ENCODE measurements around the gene RPSA. TPM values are rescaled to one million over a fixed set of nuclear protein-coding genes. Genes with fewer than 3 reads are reported as not detected.

The RPSA gene
- total RNA-seq, 1 donor from 2014 or later, result 3,451 TPM

DNA sequence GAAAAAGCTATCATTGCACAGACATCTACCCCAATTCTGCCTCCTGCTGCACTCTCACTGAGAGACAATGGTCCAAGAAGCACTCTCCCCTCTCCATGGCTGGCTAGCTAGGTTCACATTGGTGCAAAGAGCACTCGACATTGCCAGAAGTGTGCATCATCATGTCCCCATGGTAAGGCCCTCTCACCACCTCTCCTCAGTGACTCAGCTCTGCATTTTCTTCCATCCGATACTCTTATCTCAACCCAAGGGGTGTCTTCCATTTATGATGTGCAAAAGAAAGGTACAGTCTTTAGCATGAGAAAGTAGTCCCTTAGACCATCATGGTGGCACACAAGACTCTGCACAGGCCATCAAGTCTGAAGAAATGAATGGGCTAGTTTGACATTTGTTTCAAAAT, 14.0 kb downstream of the RPSA start:
- no peak overlapping the region for H3K4me3 ChIP-seq (ENCODE audit: low read depth, low read length)
- H3K27me3 ChIP-seq (ENCODE audit: control insufficient read depth, insufficient read depth, low read length), result no peaks in the 10 kb centered on the region
- H3K36me3 ChIP-seq (ENCODE audit: control insufficient read depth, insufficient read depth, low read length), result no peaks in the 10 kb centered on the region
- TF ChIP-seq CTCF (IDR thresholded peaks at IDR 0.05; ENCODE audit: insufficient read depth, low read length, severe bottlenecking), result no peak
- no peak for FAIRE-seq
- no peak for DNase-seq (ENCODE audit: low read depth)

DNA sequence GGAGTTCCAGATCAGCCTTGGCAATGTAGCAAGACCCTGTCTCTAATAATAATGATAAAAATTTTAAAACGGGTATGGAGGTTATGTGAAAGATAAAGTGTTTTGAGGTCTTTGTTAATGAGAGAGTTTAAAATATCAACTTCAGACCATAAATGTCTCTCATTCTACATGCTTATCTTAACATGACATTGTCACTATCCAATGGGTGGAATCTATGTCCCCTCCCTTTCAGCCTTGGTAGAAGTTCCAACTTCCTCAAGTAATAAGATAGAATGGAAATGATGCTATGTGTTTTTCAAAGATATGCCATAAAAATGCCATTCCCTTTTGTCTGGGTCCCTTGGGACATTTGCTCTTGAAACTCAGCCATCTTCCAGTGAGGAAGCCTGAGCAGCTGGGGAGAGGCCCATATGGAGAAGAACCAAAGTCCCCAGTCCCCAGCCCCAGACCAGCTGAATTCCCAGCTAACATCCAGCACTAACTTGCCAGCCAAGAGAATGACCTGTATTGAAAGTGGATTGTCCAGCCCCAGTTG, 17.0 kb downstream of the RPSA start:
- no peaks in the 10 kb centered on the region for H3K36me3 ChIP-seq (ENCODE audit: control insufficient read depth, insufficient read depth, low read length)
- no peak for TF ChIP-seq CTCF (IDR thresholded peaks at IDR 0.05; ENCODE audit: insufficient read depth, low read length, severe bottlenecking)
- no peak overlapping the region for H3K4me3 ChIP-seq (ENCODE audit: low read depth, low read length)
- FAIRE-seq (no peak), DNase-seq (ENCODE audit: low read depth) (no peak)
- H3K27me3 ChIP-seq (ENCODE audit: control insufficient read depth, insufficient read depth, low read length), result no peaks in the 10 kb centered on the region

DNA sequence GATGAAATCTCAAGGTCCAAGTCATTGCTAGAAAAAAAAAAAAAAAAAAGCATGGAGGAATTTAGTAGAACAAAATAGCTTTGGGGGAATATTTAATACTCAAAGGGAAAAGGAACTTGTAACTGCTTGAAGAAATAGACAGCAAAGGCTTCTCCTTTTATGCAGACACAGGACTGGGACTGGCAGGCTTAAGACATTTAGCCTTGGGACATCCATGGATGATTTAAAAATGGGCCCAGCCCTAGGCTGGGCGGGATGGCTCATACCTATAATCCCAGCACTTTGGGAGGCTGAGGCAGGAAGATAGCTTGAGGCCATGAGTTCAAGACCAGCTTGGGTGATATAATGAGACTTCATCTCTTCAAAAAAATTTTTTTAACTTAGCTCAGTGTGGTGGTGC, 19.8 kb downstream of the RPSA start:
- no peak for FAIRE-seq
- TF ChIP-seq CTCF (IDR thresholded peaks at IDR 0.05; ENCODE audit: insufficient read depth, low read length, severe bottlenecking), result no peak
- no peak overlapping the region for H3K4me3 ChIP-seq (ENCODE audit: low read depth, low read length)
- no peaks in the 10 kb centered on the region for H3K36me3 ChIP-seq (ENCODE audit: control insufficient read depth, insufficient read depth, low read length)
- no peak for DNase-seq (ENCODE audit: low read depth)
- H3K27me3 ChIP-seq (ENCODE audit: control insufficient read depth, insufficient read depth, low read length), result no peaks in the 10 kb centered on the region

GRCh38 chr3:39427506-39427905, 21.0 kb downstream of the RPSA start:
- no peaks in the 10 kb centered on the region for H3K27me3 ChIP-seq (ENCODE audit: control insufficient read depth, insufficient read depth, low read length)
- TF ChIP-seq CTCF (IDR thresholded peaks at IDR 0.05; ENCODE audit: insufficient read depth, low read length, severe bottlenecking), result no peak
- no peaks in the 10 kb centered on the region for H3K36me3 ChIP-seq (ENCODE audit: control insufficient read depth, insufficient read depth, low read length)
- no peak for DNase-seq (ENCODE audit: low read depth)
- H3K4me3 ChIP-seq (ENCODE audit: low read depth, low read length), result no peak overlapping the region
- FAIRE-seq, result peak; percentile 40

DNA sequence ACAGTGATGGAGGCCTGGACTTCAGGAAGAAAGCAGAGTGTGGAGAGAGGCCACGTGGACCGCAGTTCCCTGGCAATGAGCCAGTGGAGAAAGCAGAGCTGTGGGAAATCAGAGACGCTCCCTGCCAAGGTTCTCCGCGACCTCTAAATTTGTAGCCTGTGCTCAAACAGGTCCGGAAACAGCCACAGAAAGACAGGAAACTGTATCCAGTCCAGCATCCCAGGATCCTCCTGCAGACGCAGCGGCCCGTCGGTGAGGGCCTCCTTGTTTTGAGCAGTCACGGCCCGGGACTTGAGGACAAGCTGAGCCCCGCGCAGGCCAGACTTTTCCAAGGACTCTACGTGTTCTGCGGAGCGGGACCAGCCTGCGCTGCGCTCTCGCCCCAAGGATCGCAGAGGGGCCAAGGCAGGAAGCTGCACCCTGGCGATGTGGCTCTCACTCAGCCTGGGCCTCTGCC, 22.3 kb downstream of the RPSA start:
- DNase-seq (ENCODE audit: low read depth) (no peak), FAIRE-seq (no peak)
- no peaks in the 10 kb centered on the region for H3K36me3 ChIP-seq (ENCODE audit: control insufficient read depth, insufficient read depth, low read length)
- H3K27me3 ChIP-seq (ENCODE audit: control insufficient read depth, insufficient read depth, low read length), result no peaks in the 10 kb centered on the region
- H3K4me3 ChIP-seq (ENCODE audit: low read depth, low read length), result no peak overlapping the region
- TF ChIP-seq CTCF (IDR thresholded peaks at IDR 0.05; ENCODE audit: insufficient read depth, low read length, severe bottlenecking), result no peak

- H3K4me3 ChIP-seq (ENCODE audit: low read depth, low read length), result no peak overlapping the region
- no peaks in the 10 kb centered on the region for H3K27me3 ChIP-seq (ENCODE audit: control insufficient read depth, insufficient read depth, low read length)
- no peaks in the 10 kb centered on the region for H3K36me3 ChIP-seq (ENCODE audit: control insufficient read depth, insufficient read depth, low read length)
- FAIRE-seq (no peak), DNase-seq (ENCODE audit: low read depth) (no peak)
- no peak for TF ChIP-seq CTCF (IDR thresholded peaks at IDR 0.05; ENCODE audit: insufficient read depth, low read length, severe bottlenecking)
These were observed 22.9 kb downstream of the RPSA start for GRCh38 chr3:39429466-39429865.
